Measurements from ENCODE around the gene CDH4.

Gene CDH4

GRCh38 chr20:61733216-61733615 is 481.2 kb downstream of the CDH4 start:
- no peak overlapping the region for H3K9ac ChIP-seq (ENCODE audit: low read depth, low read length)
- no peak overlapping the region for H3K4me3 ChIP-seq (ENCODE audit: low read depth, low read length)

GRCh38 chr20:61733891-61734732 is 482.1 kb downstream of the CDH4 start:
- H3K27me3 ChIP-seq (ENCODE audit: control insufficient read depth, insufficient read depth, low read length): no peaks in the 10 kb centered on the region
- no peaks in the 10 kb centered on the region for H3K36me3 ChIP-seq (ENCODE audit: control insufficient read depth, insufficient read depth, low read length)
- H3K4me3 ChIP-seq (ENCODE audit: low read depth, low read length): no peak overlapping the region
- no peaks in the 10 kb centered on the region for H3K4me1 ChIP-seq (ENCODE audit: control insufficient read depth, insufficient read depth, low read length)
- no peaks in the 10 kb centered on the region for H3K9me3 ChIP-seq (ENCODE audit: control insufficient read depth, insufficient read depth, low read length)
- no peak overlapping the region for H3K9ac ChIP-seq (ENCODE audit: low read depth, low read length)
- H3K27ac ChIP-seq (ENCODE audit: low read depth, low read length): no peak overlapping the region

More at GRCh38 chr20:61733216-61733615, 481.2 kb downstream of the CDH4 start:
- Histone ChIP-seq H3K36me3 (ENCODE audit: control insufficient read depth, insufficient read depth, low read length) (no peaks in the 10 kb centered on the region), H3K27me3 (ENCODE audit: control insufficient read depth, insufficient read depth, low read length) (no peaks in the 10 kb centered on the region), H3K4me1 (ENCODE audit: control insufficient read depth, insufficient read depth, low read length) (no peaks in the 10 kb centered on the region), H3K27ac (ENCODE audit: low read depth, low read length) (no peak overlapping the region), H3K9me3 (ENCODE audit: control insufficient read depth, insufficient read depth, low read length) (no peaks in the 10 kb centered on the region)

GRCh38 chr20:61734733-61735502 is 482.9 kb downstream of the CDH4 start:
- Histone ChIP-seq H3K36me3 (ENCODE audit: control insufficient read depth, insufficient read depth, low read length) (no peaks in the 10 kb centered on the region), H3K27ac (ENCODE audit: low read depth, low read length) (no peak overlapping the region), H3K4me3 (ENCODE audit: low read depth, low read length) (no peak overlapping the region), H3K9me3 (ENCODE audit: control insufficient read depth, insufficient read depth, low read length) (no peaks in the 10 kb centered on the region), H3K9ac (ENCODE audit: low read depth, low read length) (no peak overlapping the region), H3K4me1 (ENCODE audit: control insufficient read depth, insufficient read depth, low read length) (no peaks in the 10 kb centered on the region), H3K27me3 (ENCODE audit: control insufficient read depth, insufficient read depth, low read length) (no peaks in the 10 kb centered on the region)

GRCh38 chr20:61735503-61735785 is 483.4 kb downstream of the CDH4 start:
- H3K27ac ChIP-seq (ENCODE audit: low read depth, low read length): no peak overlapping the region
- no peaks in the 10 kb centered on the region for H3K36me3 ChIP-seq (ENCODE audit: control insufficient read depth, insufficient read depth, low read length)
- H3K27me3 ChIP-seq (ENCODE audit: control insufficient read depth, insufficient read depth, low read length): no peaks in the 10 kb centered on the region
- no peak overlapping the region for H3K9ac ChIP-seq (ENCODE audit: low read depth, low read length)
- H3K9me3 ChIP-seq (ENCODE audit: control insufficient read depth, insufficient read depth, low read length): no peaks in the 10 kb centered on the region
- no peaks in the 10 kb centered on the region for H3K4me1 ChIP-seq (ENCODE audit: control insufficient read depth, insufficient read depth, low read length)
- no peak overlapping the region for H3K4me3 ChIP-seq (ENCODE audit: low read depth, low read length)

- H3K9me3 ChIP-seq (ENCODE audit: control insufficient read depth, insufficient read depth, low read length): no peaks in the 10 kb centered on the region
- no peaks in the 10 kb centered on the region for H3K27me3 ChIP-seq (ENCODE audit: control insufficient read depth, insufficient read depth, low read length)
- no peak overlapping the region for H3K9ac ChIP-seq (ENCODE audit: low read depth, low read length)
- no peak overlapping the region for H3K4me3 ChIP-seq (ENCODE audit: low read depth, low read length)
- H3K27ac ChIP-seq (ENCODE audit: low read depth, low read length): no peak overlapping the region
- no peaks in the 10 kb centered on the region for H3K36me3 ChIP-seq (ENCODE audit: control insufficient read depth, insufficient read depth, low read length)
- no peaks in the 10 kb centered on the region for H3K4me1 ChIP-seq (ENCODE audit: control insufficient read depth, insufficient read depth, low read length)
These were observed 484.1 kb downstream of the CDH4 start for GRCh38 chr20:61736001-61736635.

- Histone ChIP-seq H3K4me3 (ENCODE audit: low read depth, low read length) (no peak overlapping the region), H3K9me3 (ENCODE audit: control insufficient read depth, insufficient read depth, low read length) (no peaks in the 10 kb centered on the region), H3K36me3 (ENCODE audit: control insufficient read depth, insufficient read depth, low read length) (no peaks in the 10 kb centered on the region), H3K27ac (ENCODE audit: low read depth, low read length) (no peak overlapping the region), H3K4me1 (ENCODE audit: control insufficient read depth, insufficient read depth, low read length) (no peaks in the 10 kb centered on the region), H3K9ac (ENCODE audit: low read depth, low read length) (no peak overlapping the region), H3K27me3 (ENCODE audit: control insufficient read depth, insufficient read depth, low read length) (no peaks in the 10 kb centered on the region)
These were observed 484.8 kb downstream of the CDH4 start for GRCh38 chr20:61736751-61737310.

GRCh38 chr20:61737346-61737745 is 485.3 kb downstream of the CDH4 start:
- Histone ChIP-seq H3K27me3 (ENCODE audit: control insufficient read depth, insufficient read depth, low read length) (no peaks in the 10 kb centered on the region), H3K4me1 (ENCODE audit: control insufficient read depth, insufficient read depth, low read length) (no peaks in the 10 kb centered on the region), H3K4me3 (ENCODE audit: low read depth, low read length) (no peak overlapping the region), H3K9me3 (ENCODE audit: control insufficient read depth, insufficient read depth, low read length) (no peaks in the 10 kb centered on the region), H3K27ac (ENCODE audit: low read depth, low read length) (no peak overlapping the region), H3K9ac (ENCODE audit: low read depth, low read length) (no peak overlapping the region), H3K36me3 (ENCODE audit: control insufficient read depth, insufficient read depth, low read length) (no peaks in the 10 kb centered on the region)

- Histone ChIP-seq H3K27me3 (ENCODE audit: control insufficient read depth, insufficient read depth, low read length) (no peaks in the 10 kb centered on the region), H3K36me3 (ENCODE audit: control insufficient read depth, insufficient read depth, low read length) (no peaks in the 10 kb centered on the region)
These were observed 485.9 kb downstream of the CDH4 start for GRCh38 chr20:61737812-61738443.

GRCh38 chr20:61738601-61739069 is 486.6 kb downstream of the CDH4 start:
- Histone ChIP-seq H3K36me3 (ENCODE audit: control insufficient read depth, insufficient read depth, low read length) (no peaks in the 10 kb centered on the region), H3K4me3 (ENCODE audit: low read depth, low read length) (no peak overlapping the region), H3K4me1 (ENCODE audit: control insufficient read depth, insufficient read depth, low read length) (no peaks in the 10 kb centered on the region), H3K9me3 (ENCODE audit: control insufficient read depth, insufficient read depth, low read length) (no peaks in the 10 kb centered on the region), H3K27ac (ENCODE audit: low read depth, low read length) (no peak overlapping the region), H3K9ac (ENCODE audit: low read depth, low read length) (no peak overlapping the region), H3K27me3 (ENCODE audit: control insufficient read depth, insufficient read depth, low read length) (no peaks in the 10 kb centered on the region)

More at GRCh38 chr20:61737812-61738443, 485.9 kb downstream of the CDH4 start:
- Histone ChIP-seq H3K4me1 (ENCODE audit: control insufficient read depth, insufficient read depth, low read length) (no peaks in the 10 kb centered on the region), H3K9ac (ENCODE audit: low read depth, low read length) (no peak overlapping the region), H3K4me3 (ENCODE audit: low read depth, low read length) (no peak overlapping the region), H3K27ac (ENCODE audit: low read depth, low read length) (no peak overlapping the region), H3K9me3 (ENCODE audit: control insufficient read depth, insufficient read depth, low read length) (no peaks in the 10 kb centered on the region)

GRCh38 chr20:61739086-61739831 is 487.2 kb downstream of the CDH4 start:
- Histone ChIP-seq H3K27me3 (ENCODE audit: control insufficient read depth, insufficient read depth, low read length) (no peaks in the 10 kb centered on the region), H3K4me1 (ENCODE audit: control insufficient read depth, insufficient read depth, low read length) (no peaks in the 10 kb centered on the region), H3K4me3 (ENCODE audit: low read depth, low read length) (no peak overlapping the region), H3K9ac (ENCODE audit: low read depth, low read length) (no peak overlapping the region), H3K9me3 (ENCODE audit: control insufficient read depth, insufficient read depth, low read length) (no peaks in the 10 kb centered on the region), H3K27ac (ENCODE audit: low read depth, low read length) (no peak overlapping the region), H3K36me3 (ENCODE audit: control insufficient read depth, insufficient read depth, low read length) (no peaks in the 10 kb centered on the region)
